Gastrocnemius medialis (tissue), 4 donors: ENCODE data around the gene GNRHR. TPM values are rescaled to one million over a fixed set of nuclear protein-coding genes. Genes with fewer than 3 reads are reported as not detected.
"Not testable (repeated sequence)": the region's sequence is repeated elsewhere in the genome, so short reads cannot be mapped to it uniquely, and the experiment has no call there.

Source experiments
- ATAC-seq, 2 donors: fragments of 150-250 bp; one replicate each; pipeline ENCODE4 v1.9.1; 2016
- DNase-seq, 2 donors: peaks; one replicate each; pipeline ENCODE4 v3.0.0-alpha.2; 2019
- H3K27ac ChIP-seq, 4 donors: fragments of 200-600 bp; sonication (generic); 1 replicate in 1 of 4; 2 replicates in 3 of 4; pipeline ENCODE4 v1.5.1; 2016 to 2018; ENCODE audit warnings: mild to moderate bottlenecking in 2 of 4, moderate library complexity in 1 of 4
- H3K27me3 ChIP-seq, 3 donors: fragments of 200-600 bp; sonication (generic) in 2 of 3; 1 replicate in 1 of 3; 2 replicates in 2 of 3; pipeline versions ENCODE4 v1.5.1 to v1.6.0; 2016 to 2019; ENCODE audit warnings: mild to moderate bottlenecking in 1 of 3, moderate library complexity in 1 of 3
- H3K36me3 ChIP-seq, 2 donors: fragments of 200-600 bp; sonication (generic) in 1 of 2; one replicate each; pipeline ENCODE4 v1.5.1; 2017 to 2018
- H3K4me1 ChIP-seq, 2 donors: fragments of 200-600 bp; sonication (generic) in 1 of 2; one replicate each; pipeline ENCODE4 v1.5.1; 2016 to 2017; ENCODE audit warnings: mild to moderate bottlenecking in 2 of 2
- H3K4me3 ChIP-seq, 4 donors: fragments of 200-600 bp; sonication (generic) in 3 of 4; 1 replicate in 1 of 4; 2 replicates in 3 of 4; pipeline ENCODE4 v1.5.1; 2016 to 2019; ENCODE audit warnings: mild to moderate bottlenecking in 2 of 4
- H3K9me3 ChIP-seq, 3 donors: fragments of 200-600 bp; sonication (generic) in 2 of 3; 1 replicate in 1 of 3; 2 replicates in 2 of 3; pipeline ENCODE4 v1.5.1; 2016 to 2019
- POLR2A ChIP-seq, 2 donors: fragments of 450-650 bp; IDR thresholded peaks; one replicate each; pipeline ENCODE4 v1.6.1; 2017; ENCODE audit warnings: antibody characterized with exemption in 2 of 2, mild to moderate bottlenecking in 2 of 2, moderate library complexity in 2 of 2
- in situ Hi-C, 4 donors: fragments of 200-750 bp; cut with MboI; loops; one replicate each; pipeline versions ENCODE4 v1.15.0 to v1.8.0; 2017; ENCODE audit warnings: low sequenced_read_pairs in 4 of 4
- intact Hi-C: fragments of 100-400 bp; cut with DNase I; formaldehyde crosslinking; loops from one replicate; pipeline ENCODE4 v1.15.1; 2023; ENCODE audit warnings: low total_unique reads
- total RNA-seq, 4 donors: library from RNA; depleted of rRNA; stranded (reverse); fragments of >200 nt; gene quantifications; one replicate each; pipeline versions ENCODE4 v1.1.0 to v1.2.3, GENCODE V29; 2016
- TF ChIP-seq, protein P1 (sequence below), 5 experiments: fragments of 450-650 bp in 3 of 5; fragments of 200-600 bp in 2 of 5; sonication (generic) in 2 of 5; IDR thresholded peaks in 4 of 5; conservative IDR thresholded peaks in 1 of 5; 1 replicate in 4 of 5; 2 replicates in 1 of 5; pipeline ENCODE4 v1.5.1; 2016 to 2019; ENCODE audit warnings: antibody characterized with exemption in 5 of 5, mild to moderate bottlenecking in 3 of 5, moderate library complexity in 3 of 5

GNRHR gene
- total RNA-seq, 4 donors from 2014 or later, result not detected

DNA sequence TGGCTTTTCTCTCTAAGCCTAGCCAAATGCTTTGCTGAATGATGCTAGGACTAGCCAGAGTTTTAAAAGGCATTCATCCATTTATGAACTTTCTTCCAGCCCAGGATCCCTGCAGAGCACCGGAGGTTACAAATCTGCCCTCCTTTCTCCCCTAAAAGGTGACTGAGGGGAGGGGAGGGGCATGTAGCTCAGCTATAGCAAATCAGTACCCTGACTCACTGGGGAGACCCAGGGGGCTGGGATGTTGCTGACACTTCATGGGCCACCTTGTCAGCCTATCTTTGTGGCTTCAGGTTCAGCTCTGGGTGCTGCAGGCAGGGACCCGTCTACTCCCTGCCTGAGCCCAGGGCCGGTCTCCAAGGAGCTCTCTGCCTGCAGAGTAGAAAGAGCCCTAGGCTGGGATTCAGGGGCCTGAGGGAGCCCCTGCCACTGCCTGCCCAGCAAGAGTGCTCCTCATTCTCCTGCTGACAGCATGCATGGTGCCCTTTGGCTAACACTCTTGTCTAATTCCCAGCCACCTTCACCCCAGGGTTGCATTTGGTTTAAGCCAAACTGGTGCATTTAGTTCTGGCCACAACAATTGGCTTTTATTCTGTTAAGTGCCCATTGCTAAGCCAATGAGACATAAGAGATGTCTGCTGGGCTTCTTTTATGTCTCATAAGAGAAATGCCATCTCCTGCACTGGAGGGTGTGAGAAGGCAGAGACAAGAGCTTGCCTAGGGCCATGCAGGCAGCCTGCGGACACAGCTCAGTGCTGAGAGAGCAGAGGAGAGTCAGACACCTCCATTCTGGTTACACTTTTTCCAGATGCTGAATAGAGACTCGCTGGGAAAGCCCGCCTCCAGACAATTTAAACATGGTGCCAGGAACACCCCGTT lies 41.3 kb downstream of the GNRHR start:
- DNase-seq (no peak), ATAC-seq (no peak)
- no peaks in the 10 kb centered on the region for H3K9me3 ChIP-seq
- H3K4me1 ChIP-seq, result no peaks in the 10 kb centered on the region
- in situ Hi-C loops (no loop called here), intact Hi-C loops (no loop called here)
- H3K4me3 ChIP-seq, result no peak overlapping the region
- no peaks in the 10 kb centered on the region for H3K36me3 ChIP-seq
- no peaks in the 10 kb centered on the region for H3K27me3 ChIP-seq
- H3K27ac ChIP-seq, result no peak overlapping the region
- TF ChIP-seq, protein P1, sequence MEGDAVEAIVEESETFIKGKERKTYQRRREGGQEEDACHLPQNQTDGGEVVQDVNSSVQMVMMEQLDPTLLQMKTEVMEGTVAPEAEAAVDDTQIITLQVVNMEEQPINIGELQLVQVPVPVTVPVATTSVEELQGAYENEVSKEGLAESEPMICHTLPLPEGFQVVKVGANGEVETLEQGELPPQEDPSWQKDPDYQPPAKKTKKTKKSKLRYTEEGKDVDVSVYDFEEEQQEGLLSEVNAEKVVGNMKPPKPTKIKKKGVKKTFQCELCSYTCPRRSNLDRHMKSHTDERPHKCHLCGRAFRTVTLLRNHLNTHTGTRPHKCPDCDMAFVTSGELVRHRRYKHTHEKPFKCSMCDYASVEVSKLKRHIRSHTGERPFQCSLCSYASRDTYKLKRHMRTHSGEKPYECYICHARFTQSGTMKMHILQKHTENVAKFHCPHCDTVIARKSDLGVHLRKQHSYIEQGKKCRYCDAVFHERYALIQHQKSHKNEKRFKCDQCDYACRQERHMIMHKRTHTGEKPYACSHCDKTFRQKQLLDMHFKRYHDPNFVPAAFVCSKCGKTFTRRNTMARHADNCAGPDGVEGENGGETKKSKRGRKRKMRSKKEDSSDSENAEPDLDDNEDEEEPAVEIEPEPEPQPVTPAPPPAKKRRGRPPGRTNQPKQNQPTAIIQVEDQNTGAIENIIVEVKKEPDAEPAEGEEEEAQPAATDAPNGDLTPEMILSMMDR (IDR thresholded peaks at IDR 0.05 in 4 of 5, conservative IDR thresholded peaks at IDR 0.05 in 1 of 5), result no peak
- TF ChIP-seq POLR2A (IDR thresholded peaks at IDR 0.05), result no peak

DNA sequence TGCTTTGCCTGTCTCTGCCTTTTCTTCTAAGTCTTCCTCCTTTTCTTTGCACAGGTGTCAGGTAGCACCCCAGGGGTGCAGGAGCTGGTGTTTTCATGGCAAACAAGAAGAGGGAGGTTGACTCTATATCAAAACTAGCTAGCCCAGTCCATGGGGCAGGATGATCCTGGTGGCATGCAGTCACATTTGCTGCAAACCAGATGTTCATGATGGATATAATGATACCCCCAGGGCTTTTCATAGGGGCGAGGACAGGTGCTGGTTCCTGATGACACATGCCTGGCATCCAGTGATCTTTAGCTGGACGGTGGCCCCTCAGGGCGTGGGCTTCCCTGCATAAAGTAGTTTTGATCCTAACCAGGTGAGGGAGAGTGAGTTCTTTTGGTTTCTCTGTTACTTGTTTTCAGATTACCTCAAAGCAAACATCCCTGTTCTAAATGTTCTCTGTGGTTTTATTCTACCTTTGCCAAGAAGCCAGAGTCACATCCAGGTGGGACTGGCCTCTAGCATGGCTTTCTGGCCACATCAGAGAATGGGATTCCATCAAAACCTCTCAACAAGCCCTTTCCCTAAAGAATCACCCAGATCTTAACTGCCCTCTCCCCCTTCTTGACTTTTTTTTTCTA lies 42.1 kb downstream of the GNRHR start:
- in situ Hi-C loops, result no loop called here
- ATAC-seq, result no peak

DNA sequence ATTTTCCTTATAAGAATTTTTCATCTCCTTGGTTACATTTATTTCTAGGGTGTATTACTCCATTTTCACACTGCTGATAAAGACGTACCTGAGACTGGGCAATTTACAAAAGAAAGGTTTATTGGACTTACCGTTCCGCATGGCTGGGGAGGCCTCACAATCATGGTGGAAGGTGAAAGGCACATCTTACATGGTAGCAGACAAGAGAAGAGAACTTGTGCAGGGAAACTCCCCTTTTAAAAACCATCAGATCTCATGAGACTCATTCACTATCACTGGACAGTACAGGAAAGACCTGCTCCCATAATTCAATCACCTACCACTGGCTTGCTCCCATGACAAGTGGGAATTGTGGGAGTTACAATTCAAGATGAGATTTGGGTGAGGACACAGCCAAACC lies 47.5 kb downstream of the GNRHR start:
- DNase-seq, H3K9me3 ChIP-seq, H3K4me1 ChIP-seq, intact Hi-C loops, H3K27me3 ChIP-seq, ATAC-seq, H3K36me3 ChIP-seq, H3K4me3 ChIP-seq, in situ Hi-C loops, H3K27ac ChIP-seq: not testable (repeated sequence)

More for the DNA sequence above, 42.1 kb downstream of the GNRHR start:
- Histone ChIP-seq H3K4me3 (no peak overlapping the region), H3K27me3 (no peaks in the 10 kb centered on the region), H3K36me3 (no peaks in the 10 kb centered on the region), H3K27ac (no peak overlapping the region), H3K9me3 (no peaks in the 10 kb centered on the region), H3K4me1 (no peaks in the 10 kb centered on the region)
- DNase-seq, result no peak
- no peak for TF ChIP-seq POLR2A (IDR thresholded peaks at IDR 0.05)
- TF ChIP-seq, protein P1 (IDR thresholded peaks at IDR 0.05 in 4 of 5, conservative IDR thresholded peaks at IDR 0.05 in 1 of 5), result no peak
- intact Hi-C loops, result no loop called here

DNA sequence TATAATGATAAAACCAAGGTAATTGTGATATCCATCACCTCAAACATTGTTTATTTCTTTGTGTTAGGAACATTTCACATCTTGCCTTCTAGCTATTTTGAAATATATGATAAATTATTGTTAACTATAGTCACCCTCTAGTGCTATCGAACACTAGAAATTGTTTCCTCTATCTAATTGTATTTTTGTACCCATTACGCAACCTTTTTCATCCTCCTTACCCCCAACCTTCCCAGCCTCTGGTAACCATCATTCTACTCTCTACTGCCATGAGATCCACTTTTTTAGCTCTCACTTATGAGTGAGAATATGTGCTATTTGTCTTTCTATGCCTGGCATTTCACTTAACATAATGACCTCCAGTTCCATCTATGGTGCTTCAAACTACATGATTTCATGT lies 49.3 kb downstream of the GNRHR start:
- intact Hi-C loops, result no loop called here
- no peak for TF ChIP-seq POLR2A (IDR thresholded peaks at IDR 0.05)
- TF ChIP-seq, protein P1 (IDR thresholded peaks at IDR 0.05 in 4 of 5, conservative IDR thresholded peaks at IDR 0.05 in 1 of 5), result no peak

DNA sequence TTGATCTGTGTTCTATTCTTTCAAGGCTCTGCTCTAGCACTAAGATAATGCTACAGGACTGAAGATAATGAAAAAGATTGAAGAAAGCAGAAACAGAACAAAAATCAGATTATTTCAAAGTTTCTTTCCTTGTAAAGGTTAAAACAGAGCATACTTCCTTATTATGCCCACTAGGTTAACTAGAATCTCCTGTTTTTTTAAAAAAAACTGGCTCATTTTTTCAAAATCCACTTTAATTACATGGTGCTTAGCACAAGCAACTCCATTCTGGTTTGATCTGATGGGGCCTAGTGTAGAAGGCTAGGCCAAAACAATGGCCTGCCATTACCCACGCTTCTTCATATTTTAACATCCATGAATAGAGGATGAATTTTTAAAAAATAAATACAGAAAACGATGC lies 52.0 kb downstream of the GNRHR start:
- DNase-seq, result no peak
- in situ Hi-C loops (no loop called here), intact Hi-C loops (no loop called here)
- no peak for ATAC-seq
- Histone ChIP-seq H3K9me3 (no peaks in the 10 kb centered on the region), H3K27ac (no peak overlapping the region), H3K27me3 (no peaks in the 10 kb centered on the region), H3K4me3 (peak overlapping the region in 2 of 4 donors; percentile 71 to 88), H3K4me1 (peaks cover 13 to 23% of the 10 kb centered on the region in 2 donors), H3K36me3 (no peaks in the 10 kb centered on the region)
- no peak for TF ChIP-seq POLR2A (IDR thresholded peaks at IDR 0.05)
- TF ChIP-seq, protein P1 (IDR thresholded peaks at IDR 0.05 in 4 of 5, conservative IDR thresholded peaks at IDR 0.05 in 1 of 5), result no peak

More for the DNA sequence above, 49.3 kb downstream of the GNRHR start:
- in situ Hi-C loops, result no loop called here
- no peak for DNase-seq
- ATAC-seq, result no peak
- no peak overlapping the region for H3K27ac ChIP-seq
- H3K9me3 ChIP-seq, result no peaks in the 10 kb centered on the region
- peaks cover 11 to 19% of the 10 kb centered on the region in 2 donors for H3K4me1 ChIP-seq
- H3K4me3 ChIP-seq, result no peak overlapping the region
- H3K27me3 ChIP-seq, result no peaks in the 10 kb centered on the region
- H3K36me3 ChIP-seq, result no peaks in the 10 kb centered on the region
